Measurements from ENCODE around the gene ERBB4. TPM values are rescaled to one million over a fixed set of nuclear protein-coding genes. Genes with fewer than 3 reads are reported as not detected.

The ERBB4 gene
- total RNA-seq, 1 donor from 2014 or later, result 9.9 TPM

- Histone ChIP-seq H3K27ac (ENCODE audit: low read depth, low read length) (no peak overlapping the region), H3K36me3 (ENCODE audit: control insufficient read depth in 3 of 3, insufficient read depth in 3 of 3, low read length in 3 of 3) (no peaks in the 10 kb centered on the region), H3K9me3 (ENCODE audit: control insufficient read depth in 3 of 3, low read length in 3 of 3) (no peaks in the 10 kb centered on the region), H3K4me1 (ENCODE audit: control insufficient read depth in 3 of 3, insufficient read depth in 3 of 3, low read length in 3 of 3) (no peaks in the 10 kb centered on the region), H3K27me3 (ENCODE audit: control insufficient read depth in 3 of 3, insufficient read depth in 3 of 3, low read length in 3 of 3) (no peaks in the 10 kb centered on the region), H3K9ac (ENCODE audit: low read depth in 1 of 3, low read length in 3 of 3) (no peak overlapping the region), H3K4me3 (ENCODE audit: low read length in 3 of 3) (no peak overlapping the region)
These were observed 700.9 kb downstream of the ERBB4 start for GRCh38 chr2:211837706-211838105.

GRCh38 chr2:211837206-211837605 lies 701.4 kb downstream of the ERBB4 start:
- no peak overlapping the region for H3K9ac ChIP-seq (ENCODE audit: low read depth in 1 of 3, low read length in 3 of 3)
- H3K27me3 ChIP-seq (ENCODE audit: control insufficient read depth in 3 of 3, insufficient read depth in 3 of 3, low read length in 3 of 3), result no peaks in the 10 kb centered on the region
- no peaks in the 10 kb centered on the region for H3K36me3 ChIP-seq (ENCODE audit: control insufficient read depth in 3 of 3, insufficient read depth in 3 of 3, low read length in 3 of 3)
- H3K4me3 ChIP-seq (ENCODE audit: low read length in 3 of 3), result no peak overlapping the region
- no peaks in the 10 kb centered on the region for H3K4me1 ChIP-seq (ENCODE audit: control insufficient read depth in 3 of 3, insufficient read depth in 3 of 3, low read length in 3 of 3)
- H3K9me3 ChIP-seq (ENCODE audit: control insufficient read depth in 3 of 3, low read length in 3 of 3), result no peaks in the 10 kb centered on the region
- no peak overlapping the region for H3K27ac ChIP-seq (ENCODE audit: low read depth, low read length)

DNA sequence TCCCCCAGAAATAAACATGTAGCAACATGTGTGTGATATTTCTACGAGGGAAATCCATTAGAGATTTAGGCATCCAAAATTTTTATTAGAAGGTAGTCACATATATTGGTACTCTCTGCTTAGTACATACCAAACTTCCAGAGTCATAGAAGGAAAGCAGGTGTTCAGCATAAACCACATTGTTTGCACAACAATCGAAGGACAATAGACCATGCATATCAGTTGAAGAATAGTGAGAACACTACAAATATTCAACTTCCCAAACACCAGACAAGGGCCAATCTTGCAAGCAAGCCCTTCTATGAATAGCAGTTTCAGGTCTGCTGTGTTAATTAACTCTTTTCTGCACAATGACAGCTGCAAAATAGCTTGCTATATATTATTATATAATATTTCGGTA lies 702.2 kb downstream of the ERBB4 start:
- Histone ChIP-seq H3K27ac (ENCODE audit: low read depth, low read length) (no peak overlapping the region), H3K9me3 (ENCODE audit: control insufficient read depth in 3 of 3, low read length in 3 of 3) (no peaks in the 10 kb centered on the region), H3K36me3 (ENCODE audit: control insufficient read depth in 3 of 3, insufficient read depth in 3 of 3, low read length in 3 of 3) (no peaks in the 10 kb centered on the region), H3K9ac (ENCODE audit: low read depth in 1 of 3, low read length in 3 of 3) (no peak overlapping the region), H3K4me1 (ENCODE audit: control insufficient read depth in 3 of 3, insufficient read depth in 3 of 3, low read length in 3 of 3) (no peaks in the 10 kb centered on the region), H3K4me3 (ENCODE audit: low read length in 3 of 3) (no peak overlapping the region), H3K27me3 (ENCODE audit: control insufficient read depth in 3 of 3, insufficient read depth in 3 of 3, low read length in 3 of 3) (no peaks in the 10 kb centered on the region)

DNA sequence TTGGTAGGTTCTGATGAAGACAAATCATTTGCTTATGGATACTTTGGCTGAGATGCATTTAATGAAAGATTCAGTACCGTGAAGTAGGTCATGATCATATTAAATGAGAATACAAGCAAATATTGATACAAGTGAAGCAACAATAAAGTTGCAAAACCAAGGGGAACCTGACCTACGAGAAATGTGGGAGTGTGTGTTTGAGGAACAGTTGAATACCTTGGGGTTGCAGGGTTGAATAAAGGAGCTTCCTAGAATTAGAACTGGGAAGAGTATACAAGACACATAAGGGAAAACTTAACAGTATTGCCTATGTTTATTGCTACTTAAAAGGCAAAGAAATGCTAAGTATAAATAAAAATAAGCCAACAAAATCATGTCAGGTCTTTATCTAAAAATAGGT lies 702.9 kb downstream of the ERBB4 start:
- Histone ChIP-seq H3K9me3 (ENCODE audit: control insufficient read depth in 3 of 3, low read length in 3 of 3) (no peaks in the 10 kb centered on the region), H3K36me3 (ENCODE audit: control insufficient read depth in 3 of 3, insufficient read depth in 3 of 3, low read length in 3 of 3) (no peaks in the 10 kb centered on the region), H3K9ac (ENCODE audit: low read depth in 1 of 3, low read length in 3 of 3) (no peak overlapping the region), H3K27me3 (ENCODE audit: control insufficient read depth in 3 of 3, insufficient read depth in 3 of 3, low read length in 3 of 3) (no peaks in the 10 kb centered on the region), H3K27ac (ENCODE audit: low read depth, low read length) (no peak overlapping the region), H3K4me3 (ENCODE audit: low read length in 3 of 3) (no peak overlapping the region), H3K4me1 (ENCODE audit: control insufficient read depth in 3 of 3, insufficient read depth in 3 of 3, low read length in 3 of 3) (no peaks in the 10 kb centered on the region)

- no peak overlapping the region for H3K4me3 ChIP-seq (ENCODE audit: low read length in 3 of 3)
- H3K9ac ChIP-seq (ENCODE audit: low read depth in 1 of 3, low read length in 3 of 3), result no peak overlapping the region
- no peak overlapping the region for H3K27ac ChIP-seq (ENCODE audit: low read depth, low read length)
- no peaks in the 10 kb centered on the region for H3K36me3 ChIP-seq (ENCODE audit: control insufficient read depth in 3 of 3, insufficient read depth in 3 of 3, low read length in 3 of 3)
- H3K9me3 ChIP-seq (ENCODE audit: control insufficient read depth in 3 of 3, low read length in 3 of 3), result no peaks in the 10 kb centered on the region
- H3K27me3 ChIP-seq (ENCODE audit: control insufficient read depth in 3 of 3, insufficient read depth in 3 of 3, low read length in 3 of 3), result no peaks in the 10 kb centered on the region
- no peaks in the 10 kb centered on the region for H3K4me1 ChIP-seq (ENCODE audit: control insufficient read depth in 3 of 3, insufficient read depth in 3 of 3, low read length in 3 of 3)
These were observed 704.9 kb downstream of the ERBB4 start for GRCh38 chr2:211833582-211834279.

GRCh38 chr2:211829725-211830124 lies 708.9 kb downstream of the ERBB4 start:
- no peaks in the 10 kb centered on the region for H3K36me3 ChIP-seq (ENCODE audit: control insufficient read depth in 3 of 3, insufficient read depth in 3 of 3, low read length in 3 of 3)

DNA sequence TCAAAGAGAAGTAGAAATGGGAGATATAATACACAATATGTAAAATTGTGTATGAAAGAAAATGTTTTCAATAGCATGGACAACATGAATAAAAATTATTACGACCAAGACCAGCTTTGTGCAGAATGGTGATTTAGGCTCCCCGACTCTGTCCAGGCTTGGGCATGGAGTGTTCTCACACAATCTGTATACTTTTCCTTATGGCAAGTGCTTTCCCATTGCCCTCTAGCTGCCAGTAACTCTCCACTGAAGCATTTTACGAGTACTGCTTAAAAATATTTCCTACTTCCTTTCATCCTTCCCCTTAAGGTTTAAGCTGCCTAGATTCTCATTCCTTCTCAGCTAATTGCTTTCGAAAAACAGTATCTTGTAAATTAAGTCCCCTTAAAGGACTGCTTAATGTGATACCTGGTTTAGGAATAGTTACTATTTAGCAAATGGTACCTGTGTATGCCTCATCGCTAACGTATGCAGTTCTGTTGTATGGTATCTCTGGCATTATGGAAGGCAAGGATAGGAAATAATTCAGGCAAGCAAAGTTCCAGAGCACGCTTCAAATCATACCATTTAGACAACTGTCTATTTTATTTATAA lies 714.6 kb downstream of the ERBB4 start:
- Histone ChIP-seq H3K36me3 (ENCODE audit: control insufficient read depth in 3 of 3, insufficient read depth in 3 of 3, low read length in 3 of 3) (no peaks in the 10 kb centered on the region), H3K9me3 (ENCODE audit: control insufficient read depth in 3 of 3, low read length in 3 of 3) (no peaks in the 10 kb centered on the region), H3K27me3 (ENCODE audit: control insufficient read depth in 3 of 3, insufficient read depth in 3 of 3, low read length in 3 of 3) (no peaks in the 10 kb centered on the region), H3K4me1 (ENCODE audit: control insufficient read depth in 3 of 3, insufficient read depth in 3 of 3, low read length in 3 of 3) (no peaks in the 10 kb centered on the region), H3K27ac (ENCODE audit: low read depth, low read length) (no peak overlapping the region), H3K9ac (ENCODE audit: low read depth in 1 of 3, low read length in 3 of 3) (no peak overlapping the region), H3K4me3 (ENCODE audit: low read length in 3 of 3) (no peak overlapping the region)

More at GRCh38 chr2:211829725-211830124, 708.9 kb downstream of the ERBB4 start:
- Histone ChIP-seq H3K27ac (ENCODE audit: low read depth, low read length) (no peak overlapping the region), H3K9ac (ENCODE audit: low read depth in 1 of 3, low read length in 3 of 3) (no peak overlapping the region), H3K9me3 (ENCODE audit: control insufficient read depth in 3 of 3, low read length in 3 of 3) (no peaks in the 10 kb centered on the region), H3K27me3 (ENCODE audit: control insufficient read depth in 3 of 3, insufficient read depth in 3 of 3, low read length in 3 of 3) (no peaks in the 10 kb centered on the region), H3K4me3 (ENCODE audit: low read length in 3 of 3) (no peak overlapping the region), H3K4me1 (ENCODE audit: control insufficient read depth in 3 of 3, insufficient read depth in 3 of 3, low read length in 3 of 3) (no peaks in the 10 kb centered on the region)

DNA sequence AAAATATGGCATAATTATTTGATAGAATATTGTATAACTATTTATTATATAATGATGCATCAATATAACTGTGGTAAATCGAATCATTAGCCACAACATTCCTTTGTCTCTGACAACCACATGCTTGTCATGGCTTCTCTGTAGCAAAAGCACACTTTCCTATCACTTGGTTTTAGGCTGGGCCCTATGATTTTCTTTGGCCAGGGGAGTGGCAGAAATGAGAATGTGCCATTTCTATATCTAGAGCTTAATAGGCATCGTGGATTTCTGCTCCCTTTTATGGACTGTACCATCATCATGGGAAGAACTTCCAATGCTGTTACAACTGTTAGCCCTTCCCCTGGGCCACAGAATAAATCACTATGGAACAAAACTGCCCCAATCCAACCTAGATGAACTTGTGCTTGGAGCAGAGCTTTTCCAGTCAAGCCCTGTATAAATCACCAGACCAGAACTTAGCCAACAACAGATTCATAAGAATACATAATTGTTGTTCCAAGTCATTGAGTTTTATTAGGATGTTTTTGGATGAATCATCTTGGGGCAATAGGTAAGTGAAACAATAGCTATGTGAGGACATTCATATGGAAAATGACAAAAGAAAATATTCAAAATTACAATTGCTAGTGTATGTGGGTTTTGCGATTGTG lies 715.8 kb downstream of the ERBB4 start:
- no peaks in the 10 kb centered on the region for H3K36me3 ChIP-seq (ENCODE audit: control insufficient read depth in 3 of 3, insufficient read depth in 3 of 3, low read length in 3 of 3)
- no peaks in the 10 kb centered on the region for H3K4me1 ChIP-seq (ENCODE audit: control insufficient read depth in 3 of 3, insufficient read depth in 3 of 3, low read length in 3 of 3)
- no peaks in the 10 kb centered on the region for H3K27me3 ChIP-seq (ENCODE audit: control insufficient read depth in 3 of 3, insufficient read depth in 3 of 3, low read length in 3 of 3)
- no peak overlapping the region for H3K27ac ChIP-seq (ENCODE audit: low read depth, low read length)
- no peaks in the 10 kb centered on the region for H3K9me3 ChIP-seq (ENCODE audit: control insufficient read depth in 3 of 3, low read length in 3 of 3)
- no peak overlapping the region for H3K9ac ChIP-seq (ENCODE audit: low read depth in 1 of 3, low read length in 3 of 3)
- H3K4me3 ChIP-seq (ENCODE audit: low read length in 3 of 3), result no peak overlapping the region

- H3K27ac ChIP-seq (ENCODE audit: low read depth, low read length), result no peak overlapping the region
- no peaks in the 10 kb centered on the region for H3K9me3 ChIP-seq (ENCODE audit: control insufficient read depth in 3 of 3, low read length in 3 of 3)
- H3K4me1 ChIP-seq (ENCODE audit: control insufficient read depth in 3 of 3, insufficient read depth in 3 of 3, low read length in 3 of 3), result no peaks in the 10 kb centered on the region
- H3K9ac ChIP-seq (ENCODE audit: low read depth in 1 of 3, low read length in 3 of 3), result no peak overlapping the region
- no peak overlapping the region for H3K4me3 ChIP-seq (ENCODE audit: low read length in 3 of 3)
- H3K36me3 ChIP-seq (ENCODE audit: control insufficient read depth in 3 of 3, insufficient read depth in 3 of 3, low read length in 3 of 3), result no peaks in the 10 kb centered on the region
- H3K27me3 ChIP-seq (ENCODE audit: control insufficient read depth in 3 of 3, insufficient read depth in 3 of 3, low read length in 3 of 3), result no peaks in the 10 kb centered on the region
These were observed 721.8 kb downstream of the ERBB4 start for GRCh38 chr2:211816754-211817153.

GRCh38 chr2:211812587-211812986 lies 726.0 kb downstream of the ERBB4 start:
- Histone ChIP-seq H3K4me3 (ENCODE audit: low read length in 3 of 3) (no peak overlapping the region), H3K9ac (ENCODE audit: low read depth in 1 of 3, low read length in 3 of 3) (no peak overlapping the region), H3K36me3 (ENCODE audit: control insufficient read depth in 3 of 3, insufficient read depth in 3 of 3, low read length in 3 of 3) (no peaks in the 10 kb centered on the region), H3K27ac (ENCODE audit: low read depth, low read length) (no peak overlapping the region), H3K4me1 (ENCODE audit: control insufficient read depth in 3 of 3, insufficient read depth in 3 of 3, low read length in 3 of 3) (no peaks in the 10 kb centered on the region), H3K27me3 (ENCODE audit: control insufficient read depth in 3 of 3, insufficient read depth in 3 of 3, low read length in 3 of 3) (no peaks in the 10 kb centered on the region), H3K9me3 (ENCODE audit: control insufficient read depth in 3 of 3, low read length in 3 of 3) (no peaks in the 10 kb centered on the region)

Data from skeletal muscle tissue (tissue), 4 donors.